Hematopoietic multipotent progenitor cell (in vitro differentiated cells): ENCODE measurements around the gene GRM8. TPM values are rescaled to one million over a fixed set of nuclear protein-coding genes. Genes with fewer than 3 reads are reported as not detected.

Experiments
- DNase-seq, 3 donors: peaks; one replicate each; pipeline ENCODE4 v3.0.0-alpha.2; 2011 to 2015; ENCODE audit warnings: low read depth in 2 of 3, low spot score in 2 of 3
- total RNA-seq: library from RNA; depleted of rRNA; stranded (reverse); fragments of >200 nt; gene quantifications from one replicate; pipeline ENCODE4 v1.2.3, GENCODE V29; 2012

The GRM8 gene
- total RNA-seq, 1 donor = not detected

GRCh38 chr7:126574276-126575250 is 678.2 kb downstream of the GRM8 start:
- DNase-seq = no peak

GRCh38 chr7:126570845-126571244 is 681.9 kb downstream of the GRM8 start:
- no peak for DNase-seq

- DNase-seq = no peak
These were observed 683.3 kb downstream of the GRM8 start for GRCh38 chr7:126569402-126569801.

GRCh38 chr7:126557271-126557670 is 695.5 kb downstream of the GRM8 start:
- no peak for DNase-seq

GRCh38 chr7:126541406-126541805 is 711.3 kb downstream of the GRM8 start:
- DNase-seq = no peak

- DNase-seq = no peak
These were observed 717.6 kb downstream of the GRM8 start for GRCh38 chr7:126535176-126535575.

- DNase-seq = no peak
These were observed 719.0 kb downstream of the GRM8 start for GRCh38 chr7:126533715-126534114.

- no peak for DNase-seq
These were observed 722.9 kb downstream of the GRM8 start for GRCh38 chr7:126529833-126530232.

GRCh38 chr7:126529254-126529653 is 723.5 kb downstream of the GRM8 start:
- DNase-seq = no peak

GRCh38 chr7:126525906-126526305 is 726.8 kb downstream of the GRM8 start:
- no peak for DNase-seq

- no peak for DNase-seq
These were observed 727.8 kb downstream of the GRM8 start for GRCh38 chr7:126524967-126525366.

- no peak for DNase-seq
These were observed 741.7 kb downstream of the GRM8 start for GRCh38 chr7:126511046-126511445.

- no peak for DNase-seq
These were observed 751.1 kb downstream of the GRM8 start for GRCh38 chr7:126501617-126502016.

- no peak for DNase-seq
These were observed 753.3 kb downstream of the GRM8 start for GRCh38 chr7:126499481-126499880.

- no peak for DNase-seq
These were observed 757.0 kb downstream of the GRM8 start for GRCh38 chr7:126495733-126496132.

- no peak for DNase-seq
These were observed 757.7 kb downstream of the GRM8 start for GRCh38 chr7:126495001-126495400.

- no peak for DNase-seq
These were observed 758.9 kb downstream of the GRM8 start for GRCh38 chr7:126493801-126494200.

- no peak for DNase-seq
These were observed 762.9 kb downstream of the GRM8 start for GRCh38 chr7:126489874-126490273.

- DNase-seq = no peak
These were observed 764.9 kb downstream of the GRM8 start for GRCh38 chr7:126487728-126488442.

- DNase-seq = no peak
These were observed 765.9 kb downstream of the GRM8 start for GRCh38 chr7:126486806-126487205.

GRCh38 chr7:126485791-126486190 is 767.0 kb downstream of the GRM8 start:
- DNase-seq = no peak

GRCh38 chr7:126483972-126484371 is 768.8 kb downstream of the GRM8 start:
- DNase-seq = no peak
